H9 (cell line): ENCODE results near the gene OR5P2. TPM values are rescaled to one million over a fixed set of nuclear protein-coding genes. Genes with fewer than 3 reads are reported as not detected.

Experiments used
- DNase-seq: peaks from one replicate; pipeline ENCODE4 v3.0.0-alpha.2; 2017
- H2AFZ ChIP-seq: one replicate; pipeline ENCODE4 v1.6.1; 2013; ENCODE audit warnings: mild to moderate bottlenecking, low read length, control low read depth, moderate library complexity
- H2AK5ac ChIP-seq: 2 replicates; pipeline ENCODE4 v1.6.1; 2013; ENCODE audit warnings: low read length, control low read depth, mixed read lengths; ENCODE audit not compliant: insufficient read length
- H2BK120ac ChIP-seq: one replicate; pipeline ENCODE4 v1.6.1; 2013; ENCODE audit warnings: low read depth, mild to moderate bottlenecking, low read length, control low read depth, inconsistent platforms; ENCODE audit not compliant: poor library complexity, severe bottlenecking
- H2BK12ac ChIP-seq: 2 replicates; pipeline ENCODE4 v1.6.1; 2013; ENCODE audit warnings: low read length, control low read depth, mixed read lengths, low read depth; ENCODE audit not compliant: insufficient read length
- H2BK15ac ChIP-seq: 2 replicates; pipeline ENCODE4 v1.6.1; 2013; ENCODE audit warnings: low read depth, low read length, control low read depth
- H2BK20ac ChIP-seq: one replicate; pipeline ENCODE4 v1.6.1; 2013; ENCODE audit warnings: low read depth, mild to moderate bottlenecking, low read length, control low read depth, inconsistent platforms; ENCODE audit not compliant: poor library complexity, severe bottlenecking
- H2BK5ac ChIP-seq: 2 replicates; pipeline ENCODE4 v1.6.1; 2013; ENCODE audit warnings: low read length, control low read depth, mixed read lengths; ENCODE audit not compliant: insufficient read length
- H3K14ac ChIP-seq: 2 replicates; pipeline ENCODE4 v1.6.1; 2013; ENCODE audit warnings: low read length, control low read depth; ENCODE audit not compliant: insufficient read depth
- H3K18ac ChIP-seq: 2 replicates; pipeline ENCODE4 v1.6.1; 2013; ENCODE audit warnings: low read depth, mild to moderate bottlenecking, mixed read lengths, low read length, control low read depth; ENCODE audit not compliant: insufficient read length
- H3K23ac ChIP-seq: 2 replicates; pipeline ENCODE4 v1.6.1; 2013; ENCODE audit warnings: low read length, control low read depth, mixed read lengths, low read depth; ENCODE audit not compliant: insufficient read length
- H3K23me2 ChIP-seq: 2 replicates; pipeline ENCODE4 v1.6.1; 2013; ENCODE audit warnings: low read depth, mild to moderate bottlenecking, mixed read lengths, low read length, control low read depth; ENCODE audit not compliant: insufficient read length, poor library complexity, severe bottlenecking
- H3K27ac ChIP-seq: 2 replicates; pipeline ENCODE4 v1.5.1; 2013; ENCODE audit warnings: low read length, control low read depth, mixed read lengths, low read depth; ENCODE audit not compliant: insufficient read length
- H3K27me3 ChIP-seq: 2 replicates; pipeline ENCODE4 v1.6.1; 2013; ENCODE audit warnings: low read length, control low read depth, inconsistent platforms; ENCODE audit not compliant: insufficient read depth
- H3K4ac ChIP-seq: 2 replicates; pipeline ENCODE4 v1.6.1; 2013; ENCODE audit warnings: low read depth, mild to moderate bottlenecking, control low read depth, inconsistent platforms, low read length, moderate library complexity
- H3K4me1 ChIP-seq: 2 replicates; pipeline ENCODE4 v1.6.1; 2013; ENCODE audit warnings: low read length, control low read depth, inconsistent platforms; ENCODE audit not compliant: insufficient read depth
- H3K4me2 ChIP-seq: 2 replicates; pipeline ENCODE4 v1.6.1; 2013; ENCODE audit warnings: low read length, control low read depth, mixed read lengths; ENCODE audit not compliant: insufficient read length, insufficient read depth
- H3K56ac ChIP-seq: 2 replicates; pipeline ENCODE4 v1.6.1; 2013; ENCODE audit warnings: low read depth, mild to moderate bottlenecking, mixed read lengths, low read length, control low read depth; ENCODE audit not compliant: insufficient read length
- H3K79me1 ChIP-seq: 2 replicates; pipeline ENCODE4 v1.6.1; 2013; ENCODE audit warnings: low read depth, mild to moderate bottlenecking, moderate library complexity, low read length, control low read depth, inconsistent platforms; ENCODE audit not compliant: insufficient read depth, poor library complexity, severe bottlenecking
- H3K79me2 ChIP-seq: 2 replicates; pipeline ENCODE4 v1.6.1; 2013; ENCODE audit warnings: low read length, control low read depth, inconsistent platforms; ENCODE audit not compliant: insufficient read depth
- H3K9ac ChIP-seq: 2 replicates; pipeline ENCODE4 v1.6.1; 2013; ENCODE audit warnings: low read length, control low read depth, mixed read lengths; ENCODE audit not compliant: insufficient read length; ENCODE audit errors: extremely low read depth
- H3K9me3 ChIP-seq: one replicate; pipeline ENCODE4 v1.6.1; 2013; ENCODE audit warnings: low read depth, low read length, inconsistent platforms; ENCODE audit not compliant: control insufficient read depth
- H3T11ph ChIP-seq: one replicate; pipeline ENCODE4 v1.6.1; 2013; ENCODE audit warnings: mild to moderate bottlenecking, low read length, control low read depth, inconsistent platforms
- H4K20me1 ChIP-seq: one replicate; pipeline ENCODE4 v1.6.1; 2013; ENCODE audit not compliant: control insufficient read depth, insufficient read length, insufficient read depth
- H4K5ac ChIP-seq: 2 replicates; pipeline ENCODE4 v1.6.1; 2013; ENCODE audit warnings: low read depth, mild to moderate bottlenecking, mixed read lengths, low read length, control low read depth; ENCODE audit not compliant: insufficient read length
- H4K8ac ChIP-seq: replicated peaks from 2 replicates; pipeline ENCODE4 v1.6.1; 2013; ENCODE audit warnings: low read length, control low read depth, mixed read lengths, low read depth; ENCODE audit not compliant: insufficient read length
- H4K91ac ChIP-seq: 2 replicates; pipeline ENCODE4 v1.6.1; 2013; ENCODE audit warnings: low read depth, mild to moderate bottlenecking, moderate library complexity, mixed read lengths, low read length, control low read depth; ENCODE audit not compliant: insufficient read length
- H3K27ac Mint-ChIP-seq, 3 experiments: 2 replicates in 2 of 3; 3 replicates in 1 of 3; pipeline ENCODE4 v1.8.0; 2020 to 2021; ENCODE audit warnings: mixed read lengths in 3 of 3, mild to moderate bottlenecking in 1 of 3, moderate library complexity in 1 of 3
- H3K27me3 Mint-ChIP-seq: 2 replicates; pipeline ENCODE4 v1.8.0; 2021; ENCODE audit warnings: low read depth, mild to moderate bottlenecking, moderate library complexity, mixed read lengths
- H3K36me3 Mint-ChIP-seq, 3 experiments: 2 replicates in 2 of 3; 3 replicates in 1 of 3; pipeline ENCODE4 v1.8.0; 2020 to 2021; ENCODE audit warnings: low read depth in 3 of 3, mixed read lengths in 3 of 3; ENCODE audit not compliant: insufficient read depth in 1 of 3
- H3K4me1 Mint-ChIP-seq, 2 experiments: 2 replicates each; pipeline ENCODE4 v1.8.0; 2020; ENCODE audit warnings: mixed read lengths in 2 of 2
- H3K4me3 Mint-ChIP-seq, 2 experiments: 2 replicates in 1 of 2; 3 replicates in 1 of 2; pipeline ENCODE4 v1.8.0; 2020 to 2021; ENCODE audit warnings: mild to moderate bottlenecking in 2 of 2, mixed read lengths in 2 of 2, moderate library complexity in 1 of 2
- H3K9me3 Mint-ChIP-seq, 2 experiments: 2 replicates in 1 of 2; 3 replicates in 1 of 2; pipeline ENCODE4 v1.8.0; 2020; ENCODE audit warnings: mild to moderate bottlenecking in 2 of 2, mixed read lengths in 2 of 2, moderate library complexity in 1 of 2
- CTCF ChIP-seq: fragments of 200-600 bp; sonication (generic); conservative IDR thresholded peaks from 3 replicates; pipeline ENCODE4 v1.8.0; 2021; ENCODE audit warnings: antibody characterized with exemption, mild to moderate bottlenecking
- WGBS: extraction: QIAGEN DNeasy Blood & Tissue Kit; methylation state at CpG from one replicate; pipeline ENCODE4 v1.1.7; 2013; ENCODE audit warnings: missing lambda C conversion rate, low lambda C conversion rate, mixed read lengths; ENCODE audit not compliant: insufficient read length; ENCODE audit errors: extremely low coverage; 5-methylcytosine and 5-hydroxymethylcytosine counted together
- total RNA-seq: library from RNA; stranded (reverse); gene quantifications from 2 replicates; pipeline ENCODE4 v1.2.1, GENCODE V29; 2021

OR5P2 gene
- total RNA-seq, 1 experiment from 2014 or later, result not detected

- TF ChIP-seq CTCF, result no peak
- Histone ChIP-seq H3K56ac (no peak overlapping the region), H3K9me3 (no peaks in the 10 kb centered on the region), H3K23ac (no peak overlapping the region), H3K79me2 (no peaks in the 10 kb centered on the region), H4K91ac (no peak overlapping the region), H3K27me3 (no peaks in the 10 kb centered on the region), H4K8ac (no peak overlapping the region), H2BK120ac (no peak overlapping the region), H3T11ph (no peak overlapping the region), H3K4me2 (no peak overlapping the region), H2AK5ac (no peak overlapping the region), H3K9ac (no peak overlapping the region), H2BK15ac (no peak overlapping the region), H3K14ac (no peak overlapping the region), H3K18ac (no peak overlapping the region), H4K5ac (no peak overlapping the region), H4K20me1 (no peaks in the 10 kb centered on the region), H2BK20ac (no peak overlapping the region), H3K27ac (no peak overlapping the region), H2AFZ (no peak overlapping the region), H3K4ac (no peak overlapping the region), H3K23me2 (no peaks in the 10 kb centered on the region), H2BK12ac (no peak overlapping the region), H2BK5ac (no peak overlapping the region), H3K79me1 (no peaks in the 10 kb centered on the region), H3K4me1 (no peaks in the 10 kb centered on the region)
- Mint-ChIP-seq H3K9me3 (no peaks in the 10 kb centered on the region), H3K27ac (no peak overlapping the region), H3K36me3 (no peaks in the 10 kb centered on the region), H3K4me3 (no peak overlapping the region), H3K27me3 (no peaks in the 10 kb centered on the region), H3K4me1 (peaks cover 17 to 20% of the 10 kb centered on the region in 2 experiments)
- no peak for DNase-seq
- no CpG with 5 or more reads among the region's 1 CpG for WGBS
These were observed 47.8 kb upstream of the OR5P2 start for GRCh38 chr11:7844521-7844920.
